ENCODE measurements around the gene LSAMP. TPM values are rescaled to one million over a fixed set of nuclear protein-coding genes. Genes with fewer than 3 reads are reported as not detected.

LSAMP gene
- total RNA-seq, 3 donors from 2014 or later: 0.78 to 39.8 (median 1.9) TPM

GRCh38 chr3:116200956-116201690 is 244.2 kb downstream of the LSAMP start:
- DNase-seq (no peak), ATAC-seq (no peak)
- Histone ChIP-seq H3K9me3 (no peaks in the 10 kb centered on the region), H3K4me1 (ENCODE audit: low read depth) (no peaks in the 10 kb centered on the region), H3K4me3 (no peak overlapping the region), H3K36me3 (ENCODE audit: low read depth) (no peaks in the 10 kb centered on the region)
- no peak for TF ChIP-seq CTCF (IDR thresholded peaks at IDR 0.05)
- intact Hi-C loops (cut with DNase I, micrococcal nuclease): no loop called here

- no peak overlapping the region for H3K4me3 ChIP-seq
- intact Hi-C loops (cut with DNase I, micrococcal nuclease): no loop called here
- DNase-seq (no peak), ATAC-seq (no peak)
- H3K9me3 ChIP-seq: no peaks in the 10 kb centered on the region
- no peaks in the 10 kb centered on the region for H3K4me1 ChIP-seq (ENCODE audit: low read depth)
- no peaks in the 10 kb centered on the region for H3K36me3 ChIP-seq (ENCODE audit: low read depth)
- no peak for TF ChIP-seq CTCF (IDR thresholded peaks at IDR 0.05)
These were observed 246.2 kb downstream of the LSAMP start for GRCh38 chr3:116199063-116199462.

- H3K4me3 ChIP-seq: no peak overlapping the region
- H3K36me3 ChIP-seq (ENCODE audit: low read depth): no peaks in the 10 kb centered on the region
- no peaks in the 10 kb centered on the region for H3K9me3 ChIP-seq
- ATAC-seq (no peak), DNase-seq (no peak)
- intact Hi-C loops (cut with DNase I, micrococcal nuclease): no loop called here
- TF ChIP-seq CTCF (IDR thresholded peaks at IDR 0.05): no peak
- no peaks in the 10 kb centered on the region for H3K4me1 ChIP-seq (ENCODE audit: low read depth)
These were observed 247.2 kb downstream of the LSAMP start for GRCh38 chr3:116198087-116198486.

- DNase-seq: no peak
- Histone ChIP-seq H3K9me3 (no peaks in the 10 kb centered on the region), H3K4me3 (no peak overlapping the region), H3K4me1 (ENCODE audit: low read depth) (no peaks in the 10 kb centered on the region), H3K36me3 (ENCODE audit: low read depth) (no peaks in the 10 kb centered on the region)
- no peak for ATAC-seq
- no peak for TF ChIP-seq CTCF (IDR thresholded peaks at IDR 0.05)
- intact Hi-C loops (cut with DNase I, micrococcal nuclease): no loop called here
These were observed 252.8 kb downstream of the LSAMP start for GRCh38 chr3:116192464-116192863.

GRCh38 chr3:116191409-116191808 is 253.9 kb downstream of the LSAMP start:
- intact Hi-C loops (cut with DNase I, micrococcal nuclease): no loop called here
- DNase-seq (no peak), ATAC-seq (no peak)
- Histone ChIP-seq H3K36me3 (ENCODE audit: low read depth) (no peaks in the 10 kb centered on the region), H3K4me3 (no peak overlapping the region), H3K4me1 (ENCODE audit: low read depth) (no peaks in the 10 kb centered on the region), H3K9me3 (no peaks in the 10 kb centered on the region)
- TF ChIP-seq CTCF (IDR thresholded peaks at IDR 0.05): no peak
